HepG2 (cell line): ENCODE data around the gene CDT1. TPM values are rescaled to one million over a fixed set of nuclear protein-coding genes. Genes with fewer than 3 reads are reported as not detected.
A peak's percentile ranks its signal among the peaks of the same experiment; 100 is the strongest.

ENCODE experiments used
- AGO1 ChIP-seq: fragments of 200-400 bp; formaldehyde crosslinking; IDR thresholded peaks from 2 replicates; pipeline ENCODE4 v1.6.1; 2017; ENCODE audit warnings: mild to moderate bottlenecking, low read depth, low read length, moderate library complexity; ENCODE audit not compliant: poor library complexity, severe bottlenecking
- HCFC1 ChIP-seq: fragments of 150-350 bp; IDR thresholded peaks from 2 replicates; pipeline ENCODE4 v1.6.1; 2014; ENCODE audit warnings: low read depth, low read length
- PAF1 ChIP-seq: IDR thresholded peaks from 2 replicates; pipeline ENCODE4 v1.6.1; 2016; ENCODE audit warnings: missing genetic modification reagents, missing compliant biosample characterization
- PCBP1 ChIP-seq: fragments of 200-400 bp; formaldehyde crosslinking; IDR thresholded peaks from 2 replicates; pipeline ENCODE4 v1.6.1; 2017; ENCODE audit warnings: mild to moderate bottlenecking, low read depth, low read length, borderline replicate concordance
- RBM22 ChIP-seq: fragments of 200-400 bp; formaldehyde crosslinking; optimal IDR thresholded peaks from 2 replicates; pipeline ENCODE3; 2017; ENCODE audit warnings: mild to moderate bottlenecking, low read length, moderate library complexity
- RBM39 ChIP-seq: fragments of 200-400 bp; formaldehyde crosslinking; IDR thresholded peaks from one replicate; pipeline ENCODE4 v1.6.1; 2018; ENCODE audit warnings: antibody characterized with exemption, mild to moderate bottlenecking, low read depth, low read length; ENCODE audit not compliant: poor library complexity, severe bottlenecking
- SALL2 ChIP-seq: sonication (generic); formaldehyde crosslinking; IDR thresholded peaks from 2 replicates; pipeline ENCODE4 v1.8.1; 2023; ENCODE audit warnings: mild to moderate bottlenecking, missing genetic modification reagents, inconsistent platforms
- TOPORS ChIP-seq: sonication (generic); formaldehyde crosslinking; IDR thresholded peaks from 2 replicates; pipeline ENCODE4 v1.8.0; 2023; ENCODE audit warnings: mild to moderate bottlenecking, missing genetic modification reagents
- ZNF260 ChIP-seq: sonication (generic); formaldehyde crosslinking; IDR thresholded peaks from 2 replicates; pipeline ENCODE4 v1.4.0; 2020; ENCODE audit warnings: missing genetic modification reagents, low read depth, mild to moderate bottlenecking, borderline replicate concordance
- ZNF264 ChIP-seq: sonication (generic); formaldehyde crosslinking; IDR thresholded peaks from 2 replicates; pipeline ENCODE4 v1.4.0; 2020; ENCODE audit warnings: missing genetic modification reagents
- polyA plus RNA-seq, 8 experiments: library from polyadenylated mRNA; depleted of rRNA in 3 of 8; stranded (reverse) in 7 of 8; unstranded in 1 of 8; fragments of >200 nt; fragmentation: Illumina TruSeq in 4 of 8; extraction: Trizol in 4 of 8; gene quantifications; 2 replicates each; pipeline versions ENCODE4 v1.2.1 to v1.2.3, GENCODE V29; 2011 to 2016; ENCODE audit warnings: low read depth in 4 of 8, missing spikeins in 1 of 8, mixed read lengths in 1 of 8; ENCODE audit not compliant: insufficient read depth in 1 of 8
- total RNA-seq, 5 experiments: library from RNA; depleted of rRNA; stranded (reverse); fragments of >200 nt; fragmentation: Illumina TruSeq; extraction: Trizol; gene quantifications; 2 replicates each; pipeline ENCODE4 v1.2.3, GENCODE V29; 2016; ENCODE audit warnings: low read depth in 1 of 5
- TF ChIP-seq, protein P1 (sequence below): sonication (generic); formaldehyde crosslinking; IDR thresholded peaks from 2 replicates; pipeline ENCODE4 v1.8.0; 2022; ENCODE audit warnings: mild to moderate bottlenecking, missing genetic modification reagents, moderate library complexity
- TF ChIP-seq, protein P2 (sequence below): sonication (generic); formaldehyde crosslinking; IDR thresholded peaks from 2 replicates; pipeline ENCODE4 v1.4.0; 2020; ENCODE audit warnings: missing genetic modification reagents, borderline replicate concordance
- TF ChIP-seq, protein P3 (sequence below): fragments of 450-650 bp; IDR thresholded peaks from 2 replicates; pipeline ENCODE4 v1.6.1; 2016
- TF ChIP-seq, protein P4 (sequence below): sonication (generic); formaldehyde crosslinking; IDR thresholded peaks from 2 replicates; pipeline ENCODE4 v1.9.0; 2022; ENCODE audit warnings: low read depth, missing genetic modification reagents
- TF ChIP-seq, protein P5 (sequence below): sonication (generic); formaldehyde crosslinking; IDR thresholded peaks from 2 replicates; pipeline ENCODE4 v1.8.0; 2022; ENCODE audit warnings: missing genetic modification reagents, low read depth, mild to moderate bottlenecking, borderline replicate concordance

CDT1 gene
- total and polyA plus RNA-seq, 2 of the 13 experiments (the other 11 are each of a cell fraction or from before 2014, with no cell fraction given): 23.1 to 23.8 TPM

DNA sequence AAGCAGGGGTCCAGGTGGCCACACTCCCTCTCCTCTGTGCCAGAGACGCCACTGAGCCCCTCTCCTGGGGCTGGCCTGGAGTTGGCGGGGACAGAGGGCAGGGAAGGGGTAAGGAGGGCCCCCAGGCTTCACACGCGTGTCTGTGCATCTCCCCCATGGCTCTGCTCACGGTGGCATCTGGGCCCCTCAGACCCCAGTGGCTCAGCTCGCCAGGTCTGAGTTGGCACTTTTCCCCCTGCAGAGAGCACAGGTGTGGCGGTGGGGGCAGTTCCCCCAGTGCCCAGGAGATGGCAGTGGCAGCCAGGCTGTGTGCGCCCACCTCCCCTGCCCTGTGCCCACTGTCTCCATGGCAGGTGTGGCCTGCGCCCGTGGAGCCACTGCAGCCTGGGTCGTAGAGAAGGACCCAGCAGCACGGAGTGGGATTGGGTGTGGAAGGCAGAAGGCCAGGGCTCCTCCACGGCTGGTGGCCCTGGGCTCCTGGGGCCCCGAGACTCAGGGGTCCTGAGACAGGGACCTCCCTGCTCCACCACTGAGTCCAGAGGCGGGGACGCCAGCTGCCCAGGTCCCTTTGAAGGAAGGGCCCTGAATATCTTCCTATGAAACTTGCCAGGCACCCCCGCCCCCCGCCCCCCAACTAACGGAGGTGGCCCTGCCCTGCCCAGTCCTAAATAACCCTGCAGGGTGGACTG is 12.5 kb downstream of the CDT1 start (continued):
- TF ChIP-seq, protein P1, sequence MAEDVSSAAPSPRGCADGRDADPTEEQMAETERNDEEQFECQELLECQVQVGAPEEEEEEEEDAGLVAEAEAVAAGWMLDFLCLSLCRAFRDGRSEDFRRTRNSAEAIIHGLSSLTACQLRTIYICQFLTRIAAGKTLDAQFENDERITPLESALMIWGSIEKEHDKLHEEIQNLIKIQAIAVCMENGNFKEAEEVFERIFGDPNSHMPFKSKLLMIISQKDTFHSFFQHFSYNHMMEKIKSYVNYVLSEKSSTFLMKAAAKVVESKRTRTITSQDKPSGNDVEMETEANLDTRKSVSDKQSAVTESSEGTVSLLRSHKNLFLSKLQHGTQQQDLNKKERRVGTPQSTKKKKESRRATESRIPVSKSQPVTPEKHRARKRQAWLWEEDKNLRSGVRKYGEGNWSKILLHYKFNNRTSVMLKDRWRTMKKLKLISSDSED (CRISPR knock-in tag): no peak
- TF ChIP-seq, protein P2, sequence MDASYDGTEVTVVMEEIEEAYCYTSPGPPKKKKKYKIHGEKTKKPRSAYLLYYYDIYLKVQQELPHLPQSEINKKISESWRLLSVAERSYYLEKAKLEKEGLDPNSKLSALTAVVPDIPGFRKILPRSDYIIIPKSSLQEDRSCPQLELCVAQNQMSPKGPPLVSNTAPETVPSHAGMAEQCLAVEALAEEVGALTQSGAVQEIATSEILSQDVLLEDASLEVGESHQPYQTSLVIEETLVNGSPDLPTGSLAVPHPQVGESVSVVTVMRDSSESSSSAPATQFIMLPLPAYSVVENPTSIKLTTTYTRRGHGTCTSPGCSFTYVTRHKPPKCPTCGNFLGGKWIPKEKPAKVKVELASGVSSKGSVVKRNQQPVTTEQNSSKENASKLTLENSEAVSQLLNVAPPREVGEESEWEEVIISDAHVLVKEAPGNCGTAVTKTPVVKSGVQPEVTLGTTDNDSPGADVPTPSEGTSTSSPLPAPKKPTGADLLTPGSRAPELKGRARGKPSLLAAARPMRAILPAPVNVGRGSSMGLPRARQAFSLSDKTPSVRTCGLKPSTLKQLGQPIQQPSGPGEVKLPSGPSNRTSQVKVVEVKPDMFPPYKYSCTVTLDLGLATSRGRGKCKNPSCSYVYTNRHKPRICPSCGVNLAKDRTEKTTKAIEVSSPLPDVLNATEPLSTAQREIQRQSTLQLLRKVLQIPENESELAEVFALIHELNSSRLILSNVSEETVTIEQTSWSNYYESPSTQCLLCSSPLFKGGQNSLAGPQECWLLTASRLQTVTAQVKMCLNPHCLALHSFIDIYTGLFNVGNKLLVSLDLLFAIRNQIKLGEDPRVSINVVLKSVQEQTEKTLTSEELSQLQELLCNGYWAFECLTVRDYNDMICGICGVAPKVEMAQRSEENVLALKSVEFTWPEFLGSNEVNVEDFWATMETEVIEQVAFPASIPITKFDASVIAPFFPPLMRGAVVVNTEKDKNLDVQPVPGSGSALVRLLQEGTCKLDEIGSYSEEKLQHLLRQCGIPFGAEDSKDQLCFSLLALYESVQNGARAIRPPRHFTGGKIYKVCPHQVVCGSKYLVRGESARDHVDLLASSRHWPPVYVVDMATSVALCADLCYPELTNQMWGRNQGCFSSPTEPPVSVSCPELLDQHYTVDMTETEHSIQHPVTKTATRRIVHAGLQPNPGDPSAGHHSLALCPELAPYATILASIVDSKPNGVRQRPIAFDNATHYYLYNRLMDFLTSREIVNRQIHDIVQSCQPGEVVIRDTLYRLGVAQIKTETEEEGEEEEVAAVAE (CRISPR knock-in tag): no peak
- TF ChIP-seq HCFC1 (no peak), ZNF264 (no peak), SALL2 (0 out of 2 replicates have a peak, but pooled peaks have one; percentile 46), ZNF260 (CRISPR knock-in tag) (no peak), AGO1 (peak; percentile 72), RBM22 (no peak), TOPORS (CRISPR knock-in tag) (no peak), PAF1 (CRISPR knock-in tag) (no peak), PCBP1 (0 out of 2 replicates have a peak, but pooled peaks have one; percentile 35), RBM39 (no peak)
- TF ChIP-seq, protein P3, sequence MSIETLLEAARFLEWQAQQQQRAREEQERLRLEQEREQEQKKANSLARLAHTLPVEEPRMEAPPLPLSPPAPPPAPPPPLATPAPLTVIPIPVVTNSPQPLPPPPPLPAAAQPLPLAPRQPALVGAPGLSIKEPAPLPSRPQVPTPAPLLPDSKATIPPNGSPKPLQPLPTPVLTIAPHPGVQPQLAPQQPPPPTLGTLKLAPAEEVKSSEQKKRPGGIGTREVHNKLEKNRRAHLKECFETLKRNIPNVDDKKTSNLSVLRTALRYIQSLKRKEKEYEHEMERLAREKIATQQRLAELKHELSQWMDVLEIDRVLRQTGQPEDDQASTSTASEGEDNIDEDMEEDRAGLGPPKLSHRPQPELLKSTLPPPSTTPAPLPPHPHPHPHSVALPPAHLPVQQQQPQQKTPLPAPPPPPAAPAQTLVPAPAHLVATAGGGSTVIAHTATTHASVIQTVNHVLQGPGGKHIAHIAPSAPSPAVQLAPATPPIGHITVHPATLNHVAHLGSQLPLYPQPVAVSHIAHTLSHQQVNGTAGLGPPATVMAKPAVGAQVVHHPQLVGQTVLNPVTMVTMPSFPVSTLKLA: no peak
- TF ChIP-seq, protein P4, sequence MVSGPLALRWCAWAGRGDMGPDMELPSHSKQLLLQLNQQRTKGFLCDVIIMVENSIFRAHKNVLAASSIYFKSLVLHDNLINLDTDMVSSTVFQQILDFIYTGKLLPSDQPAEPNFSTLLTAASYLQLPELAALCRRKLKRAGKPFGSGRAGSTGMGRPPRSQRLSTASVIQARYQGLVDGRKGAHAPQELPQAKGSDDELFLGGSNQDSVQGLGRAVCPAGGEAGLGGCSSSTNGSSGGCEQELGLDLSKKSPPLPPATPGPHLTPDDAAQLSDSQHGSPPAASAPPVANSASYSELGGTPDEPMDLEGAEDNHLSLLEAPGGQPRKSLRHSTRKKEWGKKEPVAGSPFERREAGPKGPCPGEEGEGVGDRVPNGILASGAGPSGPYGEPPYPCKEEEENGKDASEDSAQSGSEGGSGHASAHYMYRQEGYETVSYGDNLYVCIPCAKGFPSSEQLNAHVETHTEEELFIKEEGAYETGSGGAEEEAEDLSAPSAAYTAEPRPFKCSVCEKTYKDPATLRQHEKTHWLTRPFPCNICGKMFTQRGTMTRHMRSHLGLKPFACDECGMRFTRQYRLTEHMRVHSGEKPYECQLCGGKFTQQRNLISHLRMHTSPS (CRISPR knock-in tag): peak; percentile 87
- TF ChIP-seq, protein P5, sequence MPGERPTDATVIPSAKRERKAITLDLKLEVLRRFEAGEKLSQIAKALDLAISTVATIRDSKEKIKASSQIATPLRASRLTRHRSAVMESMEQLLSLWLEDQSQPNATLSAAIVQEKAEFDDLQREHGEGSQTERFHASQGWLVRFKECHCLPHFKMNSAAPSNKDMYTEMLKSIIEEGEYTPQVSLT: no peak
